AML-193 (cell line): ENCODE results near the gene RNF181.
"Not testable (repeated sequence)": the region's sequence is repeated elsewhere in the genome, so short reads cannot be mapped to it uniquely, and the experiment has no call there.

Experiments used
- DNase-seq, 2 experiments: peaks; one replicate each; lab custom pipeline; 2025; lab: John Stamatoyannopoulos, UW

Gene RNF181

GRCh38 chr2:85614757-85615156 is 19.2 kb downstream of the RNF181 start:
- not testable (repeated sequence) for DNase-seq

DNA sequence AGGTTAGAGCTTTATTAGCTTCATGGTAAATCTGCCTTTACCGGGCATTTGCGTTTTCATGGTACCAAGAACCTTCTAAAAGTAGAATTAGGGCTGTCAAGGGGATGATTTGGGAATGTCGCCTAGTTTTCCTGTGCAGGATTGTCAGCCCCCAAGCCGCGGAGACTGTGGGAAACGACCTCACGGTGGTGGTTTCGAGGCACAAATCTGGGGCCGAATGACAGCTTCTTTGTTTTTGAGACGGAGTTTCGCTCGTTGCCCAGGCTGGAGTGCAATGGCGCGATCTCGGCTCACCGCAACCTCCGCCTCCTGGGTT is 19.8 kb downstream of the RNF181 start:
- DNase-seq, result no peak

GRCh38 chr2:85617723-85618122 is 22.2 kb downstream of the RNF181 start:
- not testable (repeated sequence) for DNase-seq

- DNase-seq, result no peak
Measured at GRCh38 chr2:85619617-85620016, 24.1 kb downstream of the RNF181 start.

DNA sequence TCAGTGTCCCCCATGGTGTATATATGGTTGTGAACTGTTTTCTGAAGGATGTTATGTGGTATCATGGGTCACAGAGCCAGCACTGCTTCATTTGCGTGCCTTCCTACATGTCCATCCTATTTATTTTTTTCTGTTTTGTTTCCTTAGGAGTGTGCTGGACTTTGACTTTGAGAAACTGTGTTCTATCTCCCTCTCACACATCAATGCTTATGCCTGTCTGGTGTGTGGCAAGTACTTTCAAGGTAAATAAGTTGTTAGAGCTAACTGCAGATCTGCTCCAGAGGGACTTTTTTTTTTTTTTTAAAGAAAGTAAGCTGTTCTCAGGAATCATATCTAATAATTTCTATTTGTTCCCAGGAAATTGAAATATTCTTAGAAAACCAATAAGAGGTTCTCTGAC is 25.8 kb downstream of the RNF181 start:
- DNase-seq, result no peak

- no peak for DNase-seq
Measured at GRCh38 chr2:85623991-85624390, 28.4 kb downstream of the RNF181 start.

DNA sequence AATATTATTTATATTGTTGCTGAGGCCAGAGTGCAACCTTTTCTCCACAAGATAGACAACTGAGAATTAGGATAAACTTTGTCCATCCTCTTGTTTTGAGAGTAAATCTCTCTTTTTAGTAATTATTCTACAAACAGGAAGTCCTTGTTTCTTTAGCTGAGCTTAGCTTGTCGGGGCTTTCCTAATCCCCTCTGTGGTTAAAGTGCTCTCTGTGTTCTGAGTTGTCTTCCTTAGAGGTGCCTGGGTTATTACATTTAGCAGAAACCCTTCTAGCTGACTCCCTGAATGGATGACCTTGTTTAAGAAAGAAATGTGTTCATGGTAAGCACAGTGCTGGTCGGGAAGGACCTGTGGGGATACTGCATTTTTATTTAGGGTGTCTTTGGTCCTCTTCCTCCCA is 33.1 kb downstream of the RNF181 start:
- DNase-seq, result no peak

- no peak for DNase-seq
Measured at GRCh38 chr2:85631316-85631715, 35.8 kb downstream of the RNF181 start.

GRCh38 chr2:85635011-85635410 is 39.5 kb downstream of the RNF181 start:
- DNase-seq, result no peak

- DNase-seq, result no peak
Measured at GRCh38 chr2:85635636-85636035, 40.1 kb downstream of the RNF181 start.

DNA sequence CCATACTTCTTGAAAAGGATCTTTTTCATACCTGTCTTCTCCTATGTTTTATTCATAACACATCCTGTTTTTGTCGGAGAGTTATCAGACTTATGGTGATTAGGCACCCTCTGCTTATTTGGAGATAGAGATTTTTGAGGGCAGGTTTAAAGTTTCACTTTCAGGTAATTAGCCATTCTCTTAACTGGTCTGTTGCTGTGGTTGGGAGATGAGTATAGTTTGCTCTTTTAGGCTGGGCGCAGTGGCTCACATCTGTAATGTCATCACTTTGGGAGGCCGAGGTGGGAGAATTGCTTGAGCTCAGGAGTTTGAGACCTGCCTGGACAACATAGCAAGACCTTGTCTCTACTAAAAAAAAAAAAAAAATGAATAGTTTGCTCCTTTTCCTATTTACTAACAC is 47.2 kb downstream of the RNF181 start:
- DNase-seq, result no peak

- DNase-seq, result no peak
Measured at GRCh38 chr2:85644909-85645308, 49.4 kb downstream of the RNF181 start.

GRCh38 chr2:85646166-85646565 is 50.6 kb downstream of the RNF181 start:
- no peak for DNase-seq
